ENCODE data around the gene GJB3. TPM values are rescaled to one million over a fixed set of nuclear protein-coding genes. Genes with fewer than 3 reads are reported as not detected.

Gene GJB3
- total and polyA plus RNA-seq, 9 of the 15 experiments (the other 6 are each of a cell fraction or from before 2014, with no cell fraction given): not detected

GRCh38 chr1:34831721-34832246 is 50.8 kb downstream of the GJB3 start (continued):
- no peak for TF ChIP-seq FOXJ2 (tag; IDR thresholded peaks at IDR 0.05)
- TF ChIP-seq THAP7 (CRISPR knock-in tag; IDR thresholded peaks at IDR 0.05): no peak

- POLR2A ChIA-PET: no interaction called here
- Histone ChIP-seq H3K4me3 (no peak overlapping the region), H3K9me1 (ENCODE audit: control insufficient read depth, insufficient read depth, low read length) (no peaks in the 10 kb centered on the region), H3K9me3 (replicated peaks; ENCODE audit: control insufficient read depth, insufficient read depth, low read depth, low read length) (no peaks in the 10 kb centered on the region), H3K4me2 (ENCODE audit: insufficient read depth, low read length) (no peak overlapping the region), H3K27me3 (ENCODE audit: control insufficient read depth in 2 of 2, insufficient read depth in 2 of 2, low read length in 2 of 2) (peaks cover 0 to 6% of the 10 kb centered on the region in 2 experiments; a peak in 4 of 5 replicates), H2AFZ (ENCODE audit: low read depth, low read length) (no peak overlapping the region), H3K4me1 (replicated peaks in 1 of 2; ENCODE audit: control insufficient read depth in 2 of 2, insufficient read depth in 2 of 2, low read length in 2 of 2) (no peaks in the 10 kb centered on the region; a peak in 1 of 5 replicates), H3K9ac (ENCODE audit: insufficient read depth in 1 of 2, low read depth in 2 of 2, low read length in 2 of 2) (no peak overlapping the region), H3K79me2 (ENCODE audit: control insufficient read depth, insufficient read depth, low read length) (no peaks in the 10 kb centered on the region), H3K27ac (ENCODE audit: extremely low read depth, low read depth, low read length) (no peak overlapping the region), H3K36me3 (ENCODE audit: control insufficient read depth, insufficient read depth, low read length) (no peaks in the 10 kb centered on the region), H4K20me1 (replicated peaks; ENCODE audit: control insufficient read depth, insufficient read depth, low read length) (no peaks in the 10 kb centered on the region)
- intact Hi-C loops (cut with micrococcal nuclease): no loop called here
- CTCF ChIA-PET (ENCODE audit: low intra/inter-chr PET ratio): no interaction called here
- FAIRE-seq (no peak), ATAC-seq (no peak), DNase-seq (ENCODE audit: extremely low read depth in 1 of 4, low spot score in 3 of 4) (no peak)
- no TSS peak for BruUV-seq (replicated peaks)
- TF ChIP-seq MXD1 (CRISPR knock-in tag; IDR thresholded peaks at IDR 0.05; ENCODE audit: borderline replicate concordance, poor library complexity, severe bottlenecking) (no peak), RBM17 (IDR thresholded peaks at IDR 0.05; ENCODE audit: borderline replicate concordance, low read depth, low read length) (no peak), ATF3 (IDR thresholded peaks at IDR 0.05) (no peak), ATF3 (CRISPR knock-in tag; conservative IDR thresholded peaks at IDR 0.05) (no peak), GABPB2 (CRISPR knock-in tag; conservative IDR thresholded peaks at IDR 0.05) (no peak), PRPF4 (IDR thresholded peaks at IDR 0.05; ENCODE audit: insufficient read depth, low read depth, low read length, poor library complexity, severe bottlenecking) (no peak), GTF2F1 (IDR thresholded peaks at IDR 0.05; ENCODE audit: low read depth, low read length) (no peak), ZNF76 (CRISPR knock-in tag; IDR thresholded peaks at IDR 0.05; ENCODE audit: borderline replicate concordance) (no peak), THAP12 (CRISPR knock-in tag; IDR thresholded peaks at IDR 0.05) (no peak), ZBTB26 (CRISPR knock-in tag; IDR thresholded peaks at IDR 0.05) (no peak), ARNT (IDR thresholded peaks at IDR 0.05) (no peak), HSF4 (CRISPR knock-in tag; IDR thresholded peaks at IDR 0.05; ENCODE audit: borderline replicate concordance) (no peak)
- in situ Hi-C loops (cut with MboI): no loop called here
- 0% methylated on average over 1 of the region's 1 CpG for WGBS (ENCODE audit: insufficient coverage, low coverage, missing lambda C conversion rate)
Measured at GRCh38 chr1:34833711-34834110, 52.7 kb downstream of the GJB3 start.

Data from K562 (cell line).